ENCODE data around the gene SMIM41. TPM values are rescaled to one million over a fixed set of nuclear protein-coding genes. Genes with fewer than 3 reads are reported as not detected.

SMIM41 gene
- total and polyA plus RNA-seq, 3 donors from 2014 or later, result 2.6 to 21.7 (median 15.6) TPM

DNA sequence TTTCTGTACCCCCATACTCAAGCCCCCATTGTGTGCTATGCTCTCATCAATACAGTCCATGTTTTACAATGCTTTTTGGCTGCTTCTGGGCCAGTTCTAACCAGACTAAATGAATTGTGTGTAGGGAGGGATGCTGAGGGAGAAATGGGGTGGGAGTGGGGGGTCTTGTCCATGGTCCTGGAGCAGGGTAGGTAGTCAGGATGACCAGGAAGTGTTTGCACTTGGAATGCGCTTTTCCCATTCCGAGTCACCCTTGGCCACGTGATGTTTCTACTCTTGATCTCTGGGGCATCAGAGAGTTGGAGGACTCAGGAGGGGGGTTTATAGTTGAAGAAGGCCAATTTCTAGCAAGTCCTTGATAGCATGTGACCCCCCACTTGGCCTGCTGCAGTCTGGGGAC, 1.2 kb upstream of the SMIM41 start:
- intact Hi-C loops (cut with DNase I; ENCODE audit: low total_unique reads), result no loop called here
- H3K9me3 ChIP-seq, result no peaks in the 10 kb centered on the region
- peak overlapping the region in 1 of 2 donors; percentile 80 for H3K27ac ChIP-seq
- H3K4me1 ChIP-seq, result peaks cover 55% of the 10 kb centered on the region
- TF ChIP-seq, protein P1, sequence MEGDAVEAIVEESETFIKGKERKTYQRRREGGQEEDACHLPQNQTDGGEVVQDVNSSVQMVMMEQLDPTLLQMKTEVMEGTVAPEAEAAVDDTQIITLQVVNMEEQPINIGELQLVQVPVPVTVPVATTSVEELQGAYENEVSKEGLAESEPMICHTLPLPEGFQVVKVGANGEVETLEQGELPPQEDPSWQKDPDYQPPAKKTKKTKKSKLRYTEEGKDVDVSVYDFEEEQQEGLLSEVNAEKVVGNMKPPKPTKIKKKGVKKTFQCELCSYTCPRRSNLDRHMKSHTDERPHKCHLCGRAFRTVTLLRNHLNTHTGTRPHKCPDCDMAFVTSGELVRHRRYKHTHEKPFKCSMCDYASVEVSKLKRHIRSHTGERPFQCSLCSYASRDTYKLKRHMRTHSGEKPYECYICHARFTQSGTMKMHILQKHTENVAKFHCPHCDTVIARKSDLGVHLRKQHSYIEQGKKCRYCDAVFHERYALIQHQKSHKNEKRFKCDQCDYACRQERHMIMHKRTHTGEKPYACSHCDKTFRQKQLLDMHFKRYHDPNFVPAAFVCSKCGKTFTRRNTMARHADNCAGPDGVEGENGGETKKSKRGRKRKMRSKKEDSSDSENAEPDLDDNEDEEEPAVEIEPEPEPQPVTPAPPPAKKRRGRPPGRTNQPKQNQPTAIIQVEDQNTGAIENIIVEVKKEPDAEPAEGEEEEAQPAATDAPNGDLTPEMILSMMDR (IDR thresholded peaks at IDR 0.05), result no peak
- TF ChIP-seq POLR2A (IDR thresholded peaks at IDR 0.05), result no peak
- H3K4me3 ChIP-seq, result no peak overlapping the region
- no peak for DNase-seq
- H3K36me3 ChIP-seq (ENCODE audit: low read depth, missing control alignments), result no peaks in the 10 kb centered on the region
- no peaks in the 10 kb centered on the region for H3K27me3 ChIP-seq
- WGBS, 2 donors, result 79 to 87% methylated on average over 3 of the region's 3 CpGs

DNA sequence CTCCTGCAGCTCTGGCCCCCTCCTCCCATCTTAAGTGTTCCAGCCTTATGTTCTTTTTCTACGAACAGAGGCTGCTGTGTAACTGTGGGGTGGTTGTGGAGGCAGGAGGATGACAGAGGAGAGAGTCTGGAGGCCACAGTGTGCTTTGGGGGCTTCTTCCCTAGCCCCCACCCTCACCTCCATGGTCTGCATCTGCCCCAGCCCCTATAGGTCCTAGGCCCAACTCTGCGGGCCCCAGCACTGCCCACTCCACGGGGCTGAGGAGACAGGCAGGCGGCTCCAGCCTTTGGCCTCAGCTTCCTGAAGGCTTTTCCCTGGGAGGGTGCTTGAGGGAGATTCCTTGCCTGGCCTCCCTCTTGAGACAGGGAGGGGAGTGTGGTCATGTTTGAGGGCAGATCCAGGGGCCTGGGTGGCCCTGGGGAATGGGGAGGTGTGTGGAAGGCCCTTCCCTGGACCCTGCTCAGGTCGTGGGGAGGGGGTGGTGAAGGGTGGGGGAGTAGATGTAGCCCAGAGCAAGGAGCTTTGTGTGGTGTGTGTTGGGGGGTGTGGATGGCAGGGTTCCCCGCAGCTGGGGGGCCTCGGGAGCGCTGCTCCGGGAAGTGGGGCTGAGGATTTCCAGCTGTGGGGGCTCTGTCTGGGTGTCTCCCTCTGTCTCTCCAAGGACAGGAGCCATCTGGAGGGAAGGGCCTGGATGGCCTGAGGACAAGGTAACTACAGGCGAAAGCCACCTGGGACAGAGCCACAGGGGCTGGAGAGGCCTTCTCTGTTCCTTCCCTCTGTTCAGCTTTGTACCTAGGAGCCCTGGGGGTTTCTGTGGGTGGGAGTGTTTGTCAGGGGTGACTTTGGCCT, 1.1 kb downstream of the SMIM41 start:
- intact Hi-C loops (cut with DNase I; ENCODE audit: low total_unique reads), result loop anchor here (5.0 kb wide), 1 partner anchor 53 kb away; no protein-coding TSS in a partner anchor
- H3K9me3 ChIP-seq, result no peaks in the 10 kb centered on the region
- H3K4me1 ChIP-seq, result peaks cover 44% of the 10 kb centered on the region
- H3K27ac ChIP-seq, result peak overlapping the region; percentile 80 to 87
- H3K4me3 ChIP-seq, result peak overlapping the region; percentile 44 to 69
- DNase-seq, result no peak
- TF ChIP-seq POLR2A (IDR thresholded peaks at IDR 0.05), result no peak
- TF ChIP-seq, protein P1 (IDR thresholded peaks at IDR 0.05), result no peak
- no peaks in the 10 kb centered on the region for H3K27me3 ChIP-seq
- no peaks in the 10 kb centered on the region for H3K36me3 ChIP-seq (ENCODE audit: low read depth, missing control alignments)
- WGBS, 2 donors, result 43 to 47% methylated on average over 9 to 10 of the region's 10 CpGs

DNA sequence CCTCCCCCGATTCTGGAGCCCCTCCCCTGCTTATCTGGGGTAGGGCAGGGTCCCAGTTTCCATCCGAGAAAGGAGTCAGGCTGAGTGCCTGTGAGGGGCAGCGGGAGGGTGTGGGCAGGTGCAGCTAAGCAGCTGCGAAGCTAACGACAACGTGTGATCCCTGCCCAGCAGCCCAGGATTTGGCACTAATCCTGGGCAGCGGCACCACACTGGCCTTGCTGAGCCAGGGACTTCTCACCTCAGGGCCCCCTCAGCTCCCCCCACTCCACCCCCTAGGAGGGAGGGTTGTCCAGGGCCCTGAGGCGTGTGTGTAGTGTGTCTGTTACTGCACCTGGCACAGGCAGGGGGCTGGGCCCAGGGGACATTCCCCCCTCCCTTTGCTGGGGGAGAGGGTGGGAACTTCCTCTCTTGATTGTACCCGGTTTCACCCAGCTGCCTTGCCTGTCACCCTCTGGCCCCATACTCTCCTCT, 1.8 kb downstream of the SMIM41 start:
- peak overlapping the region; percentile 80 to 87 for H3K27ac ChIP-seq
- peaks cover 48% of the 10 kb centered on the region for H3K4me1 ChIP-seq
- peak overlapping the region; percentile 44 to 69 for H3K4me3 ChIP-seq

DNA sequence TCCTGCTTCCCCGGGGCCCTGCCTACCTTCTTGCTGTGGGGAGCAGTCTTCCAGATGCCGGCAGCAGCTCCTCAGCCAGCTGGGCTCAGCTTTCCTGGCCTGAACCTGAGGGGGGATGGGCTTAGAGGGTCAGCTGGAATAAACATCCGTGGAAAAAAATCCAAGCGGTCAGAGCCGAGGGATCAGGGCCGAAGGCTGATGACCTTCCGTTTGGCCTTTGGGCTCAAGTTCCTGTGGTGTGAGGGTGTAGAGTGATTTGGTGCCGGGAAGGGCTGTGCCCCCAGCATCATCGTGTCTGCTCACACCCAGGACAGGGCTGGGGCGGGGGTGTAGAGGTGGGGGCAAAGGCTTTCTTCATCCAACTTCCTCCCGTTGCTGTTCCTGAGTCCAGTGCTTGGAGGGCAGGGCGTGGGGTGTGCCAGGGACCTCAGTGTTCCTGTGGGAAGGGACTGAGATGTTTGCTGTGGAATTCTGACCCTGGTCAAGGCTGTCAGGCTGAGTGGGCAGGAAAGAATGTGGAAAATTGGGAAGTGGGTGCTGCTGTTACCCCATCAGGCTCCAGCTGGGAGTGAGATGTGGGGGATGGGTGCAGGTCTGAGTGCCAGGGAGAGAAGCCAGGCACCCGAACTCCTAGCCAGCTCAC, 2.6 kb downstream of the SMIM41 start:
- Histone ChIP-seq H3K4me3 (peak overlapping the region; percentile 44 to 69), H3K9me3 (no peaks in the 10 kb centered on the region), H3K27me3 (no peaks in the 10 kb centered on the region), H3K36me3 (ENCODE audit: low read depth, missing control alignments) (no peaks in the 10 kb centered on the region), H3K4me1 (peaks cover 49% of the 10 kb centered on the region), H3K27ac (peak overlapping the region; percentile 80 to 87)
- peak; percentile 52 for DNase-seq
- intact Hi-C loops (cut with DNase I; ENCODE audit: low total_unique reads), result loop anchor here (5.0 kb wide), 1 partner anchor 55 kb away; no protein-coding TSS in a partner anchor
- TF ChIP-seq POLR2A (IDR thresholded peaks at IDR 0.05), result no peak
- TF ChIP-seq, protein P1 (IDR thresholded peaks at IDR 0.05), result no peak
- 38 to 45% methylated on average over 10 to 13 of the region's 13 CpGs for WGBS, 2 donors

More for the DNA sequence above, 1.8 kb downstream of the SMIM41 start:
- intact Hi-C loops (cut with DNase I; ENCODE audit: low total_unique reads), result loop anchor here (5.0 kb wide), 1 partner anchor 54 kb away; no protein-coding TSS in a partner anchor
- DNase-seq, result no peak
- no peaks in the 10 kb centered on the region for H3K27me3 ChIP-seq
- 17 to 52% methylated on average over 2 to 8 of the region's 9 CpGs for WGBS, 2 donors
- no peaks in the 10 kb centered on the region for H3K36me3 ChIP-seq (ENCODE audit: low read depth, missing control alignments)
- no peaks in the 10 kb centered on the region for H3K9me3 ChIP-seq
- TF ChIP-seq POLR2A (IDR thresholded peaks at IDR 0.05), result no peak
- TF ChIP-seq, protein P1 (IDR thresholded peaks at IDR 0.05), result no peak

All from testis (tissue), 3 donors.